OCI-LY3 (cell line): ENCODE measurements around the gene MIDN.

ENCODE experiments used
- H2AFZ ChIP-seq: fragments of 200-600, 300-600 bp; shearing (Covaris generic); 2 replicates; pipeline ENCODE4 v1.6.0; 2014; ENCODE audit warnings: antibody characterized with exemption, low read depth, low read length
- H3K27ac ChIP-seq: fragments of 200-600, 300-600 bp; sonication (generic); 2 replicates; pipeline ENCODE4 v1.5.1; 2014; ENCODE audit warnings: mild to moderate bottlenecking, low read length, moderate library complexity, mixed read lengths
- H3K27me3 ChIP-seq: fragments of 200-600, 300-600 bp; sonication (generic); 2 replicates; pipeline ENCODE4 v1.6.1; 2014; ENCODE audit warnings: low read depth, low read length, mixed read lengths
- H3K36me3 ChIP-seq: fragments of 200-600, 300-600 bp; sonication (generic); replicated peaks from 2 replicates; pipeline ENCODE3; 2014; ENCODE audit warnings: low read depth, low read length, mixed read lengths
- H3K4me1 ChIP-seq: fragments of 300-600, 200-600 bp; sonication (generic); 2 replicates; pipeline ENCODE4 v1.6.1; 2014; ENCODE audit warnings: low read length, mixed read lengths
- H3K4me2 ChIP-seq: fragments of 200-600, 300-600 bp; sonication (generic); 2 replicates; pipeline ENCODE4 v1.6.1; 2014; ENCODE audit warnings: low read length, mixed read lengths
- H3K4me3 ChIP-seq: fragments of 300-600, 200-600 bp; sonication (generic); 2 replicates; pipeline ENCODE4 v1.5.1; 2014; ENCODE audit warnings: antibody characterized with exemption, mild to moderate bottlenecking, low read length, moderate library complexity
- H3K79me2 ChIP-seq: fragments of 300-600, 200-600 bp; shearing (Covaris generic); 2 replicates; pipeline ENCODE4 v1.6.1; 2014; ENCODE audit warnings: mild to moderate bottlenecking, low read length, mixed read lengths
- H3K9ac ChIP-seq: fragments of 300-600, 200-600 bp; shearing (Covaris generic); 2 replicates; pipeline ENCODE4 v1.6.0; 2014; ENCODE audit warnings: mild to moderate bottlenecking, low read length, moderate library complexity
- H3K9me3 ChIP-seq: fragments of 200-600, 300-600 bp; shearing (Covaris generic); 2 replicates; pipeline ENCODE4 v1.6.1; 2014; ENCODE audit warnings: low read length, mixed read lengths; ENCODE audit not compliant: insufficient read depth
- H4K20me1 ChIP-seq: fragments of 200-600, 300-600 bp; sonication (generic); 2 replicates; pipeline ENCODE4 v1.6.1; 2016; ENCODE audit warnings: low read length, mixed read lengths; ENCODE audit not compliant: insufficient read depth
- EZH2phosphoT487 ChIP-seq: fragments of 200-600 bp; shearing (Covaris generic); IDR thresholded peaks from 2 replicates; pipeline ENCODE4 v1.6.1; 2018; ENCODE audit warnings: antibody characterized with exemption, mixed run types, low read depth
- TF ChIP-seq, protein P1 (sequence below): fragments of 200-600, 300-600 bp; sonication (generic); IDR thresholded peaks from 2 replicates; pipeline ENCODE4 v1.5.1; 2014; ENCODE audit warnings: antibody characterized with exemption, low read length, low read depth

Gene MIDN

DNA sequence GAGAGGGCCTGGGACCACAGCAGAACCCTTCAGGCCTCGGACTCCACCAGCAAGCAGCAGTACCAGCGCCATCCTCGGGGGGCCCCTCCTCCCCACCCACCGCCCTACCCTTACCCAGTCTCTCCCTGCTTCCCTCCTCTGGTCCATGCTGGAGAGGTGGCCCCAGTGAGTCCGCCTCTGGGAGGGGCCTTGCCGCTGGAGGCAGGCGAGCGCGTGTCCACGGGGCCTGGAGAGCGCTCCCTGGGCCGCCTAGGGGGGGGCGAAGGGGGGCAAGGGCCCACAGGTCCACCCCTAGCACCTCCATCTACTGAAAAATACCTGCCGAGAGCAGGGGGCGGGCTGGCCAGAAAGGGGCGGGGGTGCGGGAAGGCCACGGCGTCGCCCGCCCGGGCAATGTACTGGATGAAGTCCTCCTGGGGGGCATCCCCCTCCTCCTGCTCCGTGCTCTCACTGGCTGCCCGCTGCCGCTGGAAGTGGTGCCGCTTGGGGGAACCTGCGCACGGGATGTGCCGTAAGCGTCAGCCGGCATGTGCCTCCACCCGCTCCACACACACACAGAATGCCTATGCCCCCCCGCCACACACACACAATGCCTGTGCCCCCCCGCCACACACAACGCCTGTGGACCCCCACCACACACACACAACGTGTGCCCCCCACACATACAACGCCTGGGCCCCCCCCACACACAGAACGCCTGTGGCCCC, 17.4 kb upstream of the MIDN start:
- TF ChIP-seq, protein P1, sequence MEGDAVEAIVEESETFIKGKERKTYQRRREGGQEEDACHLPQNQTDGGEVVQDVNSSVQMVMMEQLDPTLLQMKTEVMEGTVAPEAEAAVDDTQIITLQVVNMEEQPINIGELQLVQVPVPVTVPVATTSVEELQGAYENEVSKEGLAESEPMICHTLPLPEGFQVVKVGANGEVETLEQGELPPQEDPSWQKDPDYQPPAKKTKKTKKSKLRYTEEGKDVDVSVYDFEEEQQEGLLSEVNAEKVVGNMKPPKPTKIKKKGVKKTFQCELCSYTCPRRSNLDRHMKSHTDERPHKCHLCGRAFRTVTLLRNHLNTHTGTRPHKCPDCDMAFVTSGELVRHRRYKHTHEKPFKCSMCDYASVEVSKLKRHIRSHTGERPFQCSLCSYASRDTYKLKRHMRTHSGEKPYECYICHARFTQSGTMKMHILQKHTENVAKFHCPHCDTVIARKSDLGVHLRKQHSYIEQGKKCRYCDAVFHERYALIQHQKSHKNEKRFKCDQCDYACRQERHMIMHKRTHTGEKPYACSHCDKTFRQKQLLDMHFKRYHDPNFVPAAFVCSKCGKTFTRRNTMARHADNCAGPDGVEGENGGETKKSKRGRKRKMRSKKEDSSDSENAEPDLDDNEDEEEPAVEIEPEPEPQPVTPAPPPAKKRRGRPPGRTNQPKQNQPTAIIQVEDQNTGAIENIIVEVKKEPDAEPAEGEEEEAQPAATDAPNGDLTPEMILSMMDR: no peak
- TF ChIP-seq EZH2phosphoT487: no peak
- peaks cover 14% of the 10 kb centered on the region for H3K36me3 ChIP-seq
- no peak overlapping the region for H3K27ac ChIP-seq
- H3K4me2 ChIP-seq: peak overlapping the region; percentile 48; the same call in 1 of the 2 replicates
- no peak overlapping the region for H2AFZ ChIP-seq
- H3K4me3 ChIP-seq: no peak overlapping the region
- H4K20me1 ChIP-seq: no peaks in the 10 kb centered on the region
- no peaks in the 10 kb centered on the region for H3K79me2 ChIP-seq
- peaks cover 24% of the 10 kb centered on the region for H3K4me1 ChIP-seq
- H3K9ac ChIP-seq: no peak overlapping the region
- no peaks in the 10 kb centered on the region for H3K27me3 ChIP-seq
- H3K9me3 ChIP-seq: no peaks in the 10 kb centered on the region

DNA sequence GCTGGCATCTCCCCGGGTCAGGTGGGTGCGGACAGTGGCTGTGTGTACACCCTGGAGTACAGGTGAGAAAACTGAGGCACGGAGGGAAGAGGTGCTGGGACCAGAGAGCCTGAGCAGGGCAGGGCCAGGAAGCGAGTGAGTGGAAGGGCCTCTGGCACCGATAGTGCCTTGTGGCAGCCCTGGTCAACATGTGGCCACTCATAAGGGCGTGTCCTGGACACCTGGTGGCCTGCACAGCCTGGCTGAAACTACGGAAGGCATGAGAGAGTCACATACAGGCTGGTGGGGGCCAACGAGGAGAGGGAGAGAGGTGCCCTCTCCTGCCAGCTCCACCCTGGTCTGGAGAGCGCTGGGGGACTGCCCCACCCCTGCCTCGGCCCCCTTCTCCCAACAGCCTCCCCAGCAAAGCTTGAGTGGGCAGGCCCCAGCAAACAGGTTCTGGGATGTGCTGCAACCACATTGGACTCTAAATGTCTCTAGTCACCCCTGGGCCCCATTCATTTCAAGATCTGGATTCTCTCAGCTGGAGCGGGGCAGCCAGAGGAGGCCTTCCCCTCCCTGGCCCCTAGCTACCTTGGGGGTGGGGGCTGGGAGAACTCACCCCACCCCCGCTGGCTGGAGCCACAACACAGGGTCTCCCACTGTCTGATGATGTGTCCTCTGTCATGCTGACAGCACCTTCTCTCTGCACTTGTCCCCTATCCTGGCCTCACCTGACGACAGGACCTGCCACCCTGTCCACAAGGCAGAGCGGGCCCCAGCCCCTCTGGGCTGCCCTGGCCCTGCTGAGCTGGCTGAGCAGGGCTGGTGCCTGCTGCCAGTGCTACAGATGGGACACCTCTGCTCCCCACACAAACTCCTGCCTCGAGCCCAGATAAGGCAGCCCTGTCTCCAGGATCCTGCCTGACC, 16.4 kb upstream of the MIDN start:
- Histone ChIP-seq H3K9ac (peak overlapping the region; percentile 29; the same call in 1 of the 2 replicates), H3K36me3 (peaks cover 10% of the 10 kb centered on the region), H3K4me1 (peaks cover 24% of the 10 kb centered on the region), H3K79me2 (no peaks in the 10 kb centered on the region), H3K9me3 (no peaks in the 10 kb centered on the region), H3K27ac (peak overlapping the region; percentile 75), H3K4me2 (peak overlapping the region; percentile 48), H4K20me1 (no peaks in the 10 kb centered on the region), H2AFZ (no peak overlapping the region), H3K27me3 (no peaks in the 10 kb centered on the region), H3K4me3 (peak overlapping the region; percentile 14; the same call in 1 of the 2 replicates)
- no peak for TF ChIP-seq EZH2phosphoT487
- TF ChIP-seq, protein P1: no peak

DNA sequence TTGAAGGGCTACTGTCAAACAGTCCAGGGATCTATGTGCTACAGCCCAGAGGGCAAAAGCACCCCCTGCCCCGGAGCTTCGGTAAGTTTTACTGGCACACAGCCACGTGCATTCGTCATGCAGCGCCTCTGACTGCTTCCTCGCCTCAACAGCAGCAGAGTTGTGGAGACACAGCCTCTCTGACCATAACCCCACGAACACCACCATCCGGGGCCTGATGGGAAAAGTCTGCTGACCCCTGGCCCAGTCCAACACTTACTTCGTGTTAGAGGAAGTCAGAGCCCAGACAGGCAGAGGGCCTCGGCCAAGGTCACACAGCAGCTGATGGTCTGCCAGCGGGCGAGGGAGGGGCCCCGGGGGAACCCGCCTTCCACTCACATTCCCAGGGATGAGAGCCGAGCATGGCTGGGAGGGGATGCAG, 15.7 kb upstream of the MIDN start:
- Histone ChIP-seq H3K9ac (peak overlapping the region; percentile 2; the same call in 1 of the 2 replicates), H3K36me3 (peaks cover 6% of the 10 kb centered on the region), H3K9me3 (no peaks in the 10 kb centered on the region), H3K4me1 (peaks cover 24% of the 10 kb centered on the region), H3K27me3 (no peaks in the 10 kb centered on the region), H4K20me1 (no peaks in the 10 kb centered on the region), H3K79me2 (no peaks in the 10 kb centered on the region), H2AFZ (no peak overlapping the region), H3K4me3 (no peak overlapping the region; the same call in 1 of the 2 replicates), H3K4me2 (peak overlapping the region; percentile 48; the same call in 1 of the 2 replicates), H3K27ac (peak overlapping the region; percentile 75)
- TF ChIP-seq EZH2phosphoT487: no peak
- TF ChIP-seq, protein P1: no peak
